Neural crest cell (in vitro differentiated cells): ENCODE data around the gene SPANXD. TPM values are rescaled to one million over a fixed set of nuclear protein-coding genes. Genes with fewer than 3 reads are reported as not detected.

Experiments
- DNase-seq: peaks from one replicate; pipeline ENCODE4 v3.0.0; 2021; ENCODE audit warnings: low read depth, mixed read lengths, low spot score
- H3K27ac Mint-ChIP-seq: one replicate; pipeline ENCODE4 v1.8.0; 2021; ENCODE audit warnings: mild to moderate bottlenecking, mixed read lengths; ENCODE audit not compliant: unreplicated experiment
- H3K27me3 Mint-ChIP-seq: 2 replicates; pipeline ENCODE4 v1.8.0; 2021; ENCODE audit warnings: low read depth, mild to moderate bottlenecking, mixed read lengths
- H3K36me3 Mint-ChIP-seq: 2 replicates; pipeline ENCODE4 v1.8.0; 2021; ENCODE audit warnings: low read depth, mild to moderate bottlenecking, mixed read lengths
- H3K4me1 Mint-ChIP-seq: 2 replicates; pipeline ENCODE4 v1.8.0; 2021; ENCODE audit warnings: mixed read lengths
- H3K4me3 Mint-ChIP-seq: one replicate; pipeline ENCODE4 v1.8.0; 2021; ENCODE audit warnings: mild to moderate bottlenecking, mixed read lengths
- H3K9me3 Mint-ChIP-seq: 2 replicates; pipeline ENCODE4 v1.8.0; 2021; ENCODE audit warnings: mixed read lengths
- total RNA-seq: library from RNA; stranded (reverse); gene quantifications from 2 replicates; pipeline ENCODE4 v1.2.1, GENCODE V29; 2021
- TF ChIP-seq, protein P1 (sequence below): fragments of 200-600 bp; sonication (generic); conservative IDR thresholded peaks from 2 replicates; pipeline ENCODE4 v1.5.0; 2021; ENCODE audit warnings: antibody characterized with exemption, mild to moderate bottlenecking

The SPANXD gene
- total RNA-seq, 1 donor from 2014 or later, result not detected

DNA sequence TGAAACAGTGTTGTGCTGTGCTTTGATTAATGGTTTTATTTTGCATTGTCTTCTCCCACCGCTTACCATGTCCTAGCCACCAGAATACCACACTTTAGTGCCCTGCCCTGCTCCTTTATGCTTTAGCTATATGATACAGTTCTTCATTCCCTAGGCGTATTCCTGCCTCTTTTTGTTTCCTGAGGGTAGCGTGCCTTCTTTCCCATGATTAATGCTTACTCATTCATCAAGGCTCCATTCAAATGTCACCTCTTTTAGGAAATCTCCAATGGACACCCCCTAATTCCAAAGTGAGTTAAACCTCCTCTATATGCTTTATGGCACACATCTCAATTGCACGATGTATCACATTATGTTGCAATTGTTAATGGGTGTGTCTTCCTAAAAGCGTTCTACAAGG, 46.3 kb downstream of the SPANXD start:
- TF ChIP-seq, protein P1, sequence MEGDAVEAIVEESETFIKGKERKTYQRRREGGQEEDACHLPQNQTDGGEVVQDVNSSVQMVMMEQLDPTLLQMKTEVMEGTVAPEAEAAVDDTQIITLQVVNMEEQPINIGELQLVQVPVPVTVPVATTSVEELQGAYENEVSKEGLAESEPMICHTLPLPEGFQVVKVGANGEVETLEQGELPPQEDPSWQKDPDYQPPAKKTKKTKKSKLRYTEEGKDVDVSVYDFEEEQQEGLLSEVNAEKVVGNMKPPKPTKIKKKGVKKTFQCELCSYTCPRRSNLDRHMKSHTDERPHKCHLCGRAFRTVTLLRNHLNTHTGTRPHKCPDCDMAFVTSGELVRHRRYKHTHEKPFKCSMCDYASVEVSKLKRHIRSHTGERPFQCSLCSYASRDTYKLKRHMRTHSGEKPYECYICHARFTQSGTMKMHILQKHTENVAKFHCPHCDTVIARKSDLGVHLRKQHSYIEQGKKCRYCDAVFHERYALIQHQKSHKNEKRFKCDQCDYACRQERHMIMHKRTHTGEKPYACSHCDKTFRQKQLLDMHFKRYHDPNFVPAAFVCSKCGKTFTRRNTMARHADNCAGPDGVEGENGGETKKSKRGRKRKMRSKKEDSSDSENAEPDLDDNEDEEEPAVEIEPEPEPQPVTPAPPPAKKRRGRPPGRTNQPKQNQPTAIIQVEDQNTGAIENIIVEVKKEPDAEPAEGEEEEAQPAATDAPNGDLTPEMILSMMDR, result no peak
- Mint-ChIP-seq H3K9me3 (peaks cover 15% of the 10 kb centered on the region), H3K27ac (no peak overlapping the region), H3K36me3 (no peaks in the 10 kb centered on the region), H3K27me3 (no peaks in the 10 kb centered on the region), H3K4me1 (no peaks in the 10 kb centered on the region), H3K4me3 (no peak overlapping the region)
- no peak for DNase-seq

Other genes with a start within 250 kb of the SPANXD start
- gene SPANXA1, start 114.0 kb downstream of the SPANXD start, total RNA-seq, result not detected in 2 replicates
- not detected in 2 replicates for gene SPANXA2, start 109.0 kb downstream of the SPANXD start, total RNA-seq
- not detected in 2 replicates for gene MAGEC3, start 139.6 kb upstream of the SPANXD start, total RNA-seq
- gene MAGEC1, start 205.2 kb upstream of the SPANXD start, total RNA-seq, result not detected in 2 replicates